Liver (tissue), 9 donors: ENCODE data around the gene LRRC36. TPM values are rescaled to one million over a fixed set of nuclear protein-coding genes. Genes with fewer than 3 reads are reported as not detected.

Experiments used
- DNase-seq: peaks from one replicate; pipeline ENCODE4 v3.0.0-alpha.2; 2017; ENCODE audit warnings: low spot score
- H3K27ac ChIP-seq, 2 donors: one replicate each; pipeline ENCODE4 v1.7.0; 2013; ENCODE audit warnings: inconsistent platforms in 2 of 2, low read length in 2 of 2, control low read depth in 1 of 2, low read depth in 1 of 2, mild to moderate bottlenecking in 1 of 2
- H3K27me3 ChIP-seq, 4 donors: one replicate each; pipeline versions ENCODE4 v1.6.1 to v1.7.0; 2013; ENCODE audit warnings: low read length in 3 of 4, inconsistent platforms in 1 of 4, mild to moderate bottlenecking in 1 of 4, moderate library complexity in 1 of 4; ENCODE audit not compliant: control insufficient read depth in 4 of 4, insufficient read depth in 4 of 4
- H3K36me3 ChIP-seq, 4 donors: one replicate each; pipeline versions ENCODE4 v1.6.1 to v1.7.0; 2013; ENCODE audit warnings: low read length in 3 of 4, mild to moderate bottlenecking in 3 of 4, low read depth in 1 of 4, moderate library complexity in 1 of 4; ENCODE audit not compliant: control insufficient read depth in 4 of 4, insufficient read depth in 3 of 4
- H3K4me1 ChIP-seq, 4 donors: one replicate each; pipeline versions ENCODE4 v1.6.1 to v1.7.0; 2013; ENCODE audit warnings: low read length in 3 of 4, mild to moderate bottlenecking in 3 of 4, moderate library complexity in 1 of 4; ENCODE audit not compliant: control insufficient read depth in 4 of 4, insufficient read depth in 4 of 4
- H3K4me3 ChIP-seq, 3 donors: one replicate each; pipeline versions ENCODE4 v1.6.1 to v1.7.0; 2013; ENCODE audit warnings: low read length in 3 of 3, control low read depth in 1 of 3, low read depth in 1 of 3, mild to moderate bottlenecking in 1 of 3
- H3K9ac ChIP-seq, 2 donors: one replicate each; pipeline ENCODE4 v1.7.0; 2013; ENCODE audit warnings: low read length in 2 of 2, mild to moderate bottlenecking in 2 of 2, moderate library complexity in 2 of 2, control low read depth in 1 of 2, low read depth in 1 of 2
- H3K9me3 ChIP-seq, 4 donors: one replicate each; pipeline versions ENCODE4 v1.6.1 to v1.7.0; 2013; ENCODE audit warnings: low read length in 3 of 4; ENCODE audit not compliant: control insufficient read depth in 4 of 4
- EGR1 ChIP-seq, 2 donors: IDR thresholded peaks; 2 replicates each; pipeline ENCODE4 v1.6.1; 2016 to 2018; ENCODE audit warnings: antibody characterized with exemption in 2 of 2, low read depth in 2 of 2
- FOXA1 ChIP-seq: IDR thresholded peaks from 2 replicates; pipeline ENCODE4 v1.6.1; 2016; ENCODE audit warnings: antibody characterized with exemption
- FOXA2 ChIP-seq: IDR thresholded peaks from 2 replicates; pipeline ENCODE4 v1.6.1; 2016; ENCODE audit warnings: antibody characterized with exemption
- GABPA ChIP-seq, 2 donors: IDR thresholded peaks in 1 of 2; conservative IDR thresholded peaks in 1 of 2; 2 replicates each; pipeline ENCODE4 v1.6.1; 2016; ENCODE audit warnings: antibody characterized with exemption in 2 of 2, mild to moderate bottlenecking in 1 of 2, moderate library complexity in 1 of 2
- HNF4A ChIP-seq, 2 donors: conservative IDR thresholded peaks; 2 replicates each; pipeline ENCODE4 v1.6.1; 2016; ENCODE audit warnings: antibody characterized with exemption in 2 of 2, mild to moderate bottlenecking in 2 of 2
- HNF4G ChIP-seq: IDR thresholded peaks from 2 replicates; pipeline ENCODE4 v1.6.1; 2016; ENCODE audit warnings: antibody characterized with exemption
- JUND ChIP-seq, 2 donors: IDR thresholded peaks; 2 replicates each; pipeline ENCODE4 v1.6.1; 2016; ENCODE audit warnings: antibody characterized with exemption in 2 of 2
- NR2F2 ChIP-seq: IDR thresholded peaks from 2 replicates; pipeline ENCODE4 v1.6.1; 2016; ENCODE audit warnings: antibody characterized with exemption
- RAD21 ChIP-seq, 2 donors: IDR thresholded peaks; 2 replicates each; pipeline ENCODE4 v1.6.1; 2016; ENCODE audit warnings: antibody characterized with exemption in 2 of 2, mild to moderate bottlenecking in 2 of 2
- RXRA ChIP-seq, 2 donors: IDR thresholded peaks; 2 replicates each; pipeline ENCODE4 v1.6.1; 2017 to 2018; ENCODE audit warnings: antibody characterized with exemption in 2 of 2, mild to moderate bottlenecking in 1 of 2
- SP1 ChIP-seq: IDR thresholded peaks from 2 replicates; pipeline ENCODE4 v1.6.1; 2018; ENCODE audit warnings: antibody characterized with exemption, mild to moderate bottlenecking
- TAF1 ChIP-seq: conservative IDR thresholded peaks from 2 replicates; pipeline ENCODE4 v1.6.1; 2016; ENCODE audit warnings: antibody characterized with exemption, mild to moderate bottlenecking
- YY1 ChIP-seq: IDR thresholded peaks from 2 replicates; pipeline ENCODE4 v1.6.1; 2016; ENCODE audit warnings: antibody characterized with exemption, mild to moderate bottlenecking
- ZBTB33 ChIP-seq: IDR thresholded peaks from 2 replicates; pipeline ENCODE4 v1.6.1; 2016; ENCODE audit warnings: antibody characterized with exemption
- WGBS: extraction: QIAGEN DNeasy Blood & Tissue Kit; methylation state at CpG from one replicate; pipeline ENCODE4 v1.1.7; 2013; 5-methylcytosine and 5-hydroxymethylcytosine counted together
- polyA plus RNA-seq, 2 donors: library from polyadenylated mRNA; stranded (reverse) in 1 of 2; unstranded in 1 of 2; fragments of 200-250 nt in 1 of 2; fragments of >200 nt in 1 of 2; fragmentation: Nextera tagmentation in 1 of 2; extraction: Ambion mirVana in 1 of 2; gene quantifications; one replicate each; pipeline versions ENCODE4 v1.2.1 to v1.2.3, GENCODE V29; 2013 to 2015
- total RNA-seq, 2 donors: library from RNA; depleted of rRNA; stranded (reverse); fragments of >200 nt; gene quantifications; one replicate each; pipeline ENCODE4 v1.2.3, GENCODE V29; 2014
- TF ChIP-seq, protein P1 (sequence below): IDR thresholded peaks from 2 replicates; pipeline ENCODE4 v1.6.1; 2016; ENCODE audit warnings: antibody characterized with exemption
- TF ChIP-seq, protein P2 (sequence below): IDR thresholded peaks from 2 replicates; pipeline ENCODE4 v1.6.1; 2016; ENCODE audit warnings: antibody characterized with exemption
- TF ChIP-seq, protein P3 (sequence below): fragments of 150-350 bp; IDR thresholded peaks from 2 replicates; pipeline ENCODE4 v1.5.1; 2017; ENCODE audit warnings: improper control_type of control experiment, low read depth, low read length; ENCODE audit not compliant: missing input control
- TF ChIP-seq, protein P4 (sequence below): IDR thresholded peaks from 2 replicates; pipeline ENCODE4 v1.6.1; 2016; ENCODE audit warnings: antibody characterized with exemption, mild to moderate bottlenecking
- donor health status: healthy.
- donor health status: healthy.
- donor health status: healthy.
- donor health status: healthy.
- donor health status: healthy.

Gene LRRC36
- total and polyA plus RNA-seq, 4 donors, result 0.08 TPM; not detected in 3

DNA sequence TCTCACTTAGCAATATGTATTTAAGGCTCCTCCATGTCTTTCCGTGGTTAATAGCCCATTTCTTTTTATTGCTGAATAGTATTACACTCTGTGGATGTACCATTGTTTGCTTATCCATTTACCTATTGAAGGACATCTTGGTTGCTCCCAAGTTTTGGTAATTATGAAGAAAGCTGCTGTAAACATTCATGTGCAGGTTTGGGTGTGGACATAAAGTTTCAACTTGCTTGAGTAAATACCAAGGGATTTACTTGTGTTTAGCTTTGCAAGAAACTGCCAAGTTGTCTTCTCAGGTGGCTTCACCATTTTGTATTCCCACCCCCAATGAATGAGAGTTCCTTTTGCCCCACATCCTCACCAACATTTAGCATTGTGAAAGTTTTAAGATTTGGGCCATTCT is 9.5 kb downstream of the LRRC36 start:
- 73% methylated on average over 1 of the region's 1 CpG for WGBS
- no peak overlapping the region for H3K9ac ChIP-seq
- no peaks in the 10 kb centered on the region for H3K27me3 ChIP-seq
- no peak for DNase-seq
- H3K9me3 ChIP-seq, result no peaks in the 10 kb centered on the region
- TF ChIP-seq GABPA (IDR thresholded peaks at IDR 0.05 in 1 of 2, conservative IDR thresholded peaks at IDR 0.05 in 1 of 2) (no peak), EGR1 (IDR thresholded peaks at IDR 0.05; ENCODE audit: low read depth in 2 of 2) (no peak), YY1 (no peak), FOXA2 (no peak), SP1 (no peak), HNF4G (no peak), JUND (IDR thresholded peaks at IDR 0.05) (no peak)
- TF ChIP-seq, protein P1, sequence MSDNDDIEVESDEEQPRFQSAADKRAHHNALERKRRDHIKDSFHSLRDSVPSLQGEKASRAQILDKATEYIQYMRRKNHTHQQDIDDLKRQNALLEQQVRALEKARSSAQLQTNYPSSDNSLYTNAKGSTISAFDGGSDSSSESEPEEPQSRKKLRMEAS, result no peak
- TF ChIP-seq, protein P2, sequence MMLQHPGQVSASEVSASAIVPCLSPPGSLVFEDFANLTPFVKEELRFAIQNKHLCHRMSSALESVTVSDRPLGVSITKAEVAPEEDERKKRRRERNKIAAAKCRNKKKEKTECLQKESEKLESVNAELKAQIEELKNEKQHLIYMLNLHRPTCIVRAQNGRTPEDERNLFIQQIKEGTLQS, result no peak
- no peak overlapping the region for H3K4me3 ChIP-seq
- no peak overlapping the region for H3K27ac ChIP-seq
- H3K4me1 ChIP-seq, result no peaks in the 10 kb centered on the region
- H3K36me3 ChIP-seq, result no peaks in the 10 kb centered on the region

- Histone ChIP-seq H3K27me3 (no peaks in the 10 kb centered on the region), H3K27ac (no peak overlapping the region), H3K9me3 (no peaks in the 10 kb centered on the region), H3K4me3 (no peak overlapping the region), H3K9ac (no peak overlapping the region), H3K4me1 (no peaks in the 10 kb centered on the region), H3K36me3 (no peaks in the 10 kb centered on the region)
- no peak for DNase-seq
- TF ChIP-seq, protein P2, result no peak
- no peak for TF ChIP-seq RXRA (IDR thresholded peaks at IDR 0.05)
- TF ChIP-seq RAD21 (IDR thresholded peaks at IDR 0.05), result no peak
- no peak for TF ChIP-seq FOXA2
- TF ChIP-seq GABPA (IDR thresholded peaks at IDR 0.05 in 1 of 2, conservative IDR thresholded peaks at IDR 0.05 in 1 of 2), result no peak
- TF ChIP-seq SP1, result no peak
- TF ChIP-seq TAF1, result no peak
- TF ChIP-seq, protein P3, sequence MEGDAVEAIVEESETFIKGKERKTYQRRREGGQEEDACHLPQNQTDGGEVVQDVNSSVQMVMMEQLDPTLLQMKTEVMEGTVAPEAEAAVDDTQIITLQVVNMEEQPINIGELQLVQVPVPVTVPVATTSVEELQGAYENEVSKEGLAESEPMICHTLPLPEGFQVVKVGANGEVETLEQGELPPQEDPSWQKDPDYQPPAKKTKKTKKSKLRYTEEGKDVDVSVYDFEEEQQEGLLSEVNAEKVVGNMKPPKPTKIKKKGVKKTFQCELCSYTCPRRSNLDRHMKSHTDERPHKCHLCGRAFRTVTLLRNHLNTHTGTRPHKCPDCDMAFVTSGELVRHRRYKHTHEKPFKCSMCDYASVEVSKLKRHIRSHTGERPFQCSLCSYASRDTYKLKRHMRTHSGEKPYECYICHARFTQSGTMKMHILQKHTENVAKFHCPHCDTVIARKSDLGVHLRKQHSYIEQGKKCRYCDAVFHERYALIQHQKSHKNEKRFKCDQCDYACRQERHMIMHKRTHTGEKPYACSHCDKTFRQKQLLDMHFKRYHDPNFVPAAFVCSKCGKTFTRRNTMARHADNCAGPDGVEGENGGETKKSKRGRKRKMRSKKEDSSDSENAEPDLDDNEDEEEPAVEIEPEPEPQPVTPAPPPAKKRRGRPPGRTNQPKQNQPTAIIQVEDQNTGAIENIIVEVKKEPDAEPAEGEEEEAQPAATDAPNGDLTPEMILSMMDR, result no peak
- TF ChIP-seq, protein P4, sequence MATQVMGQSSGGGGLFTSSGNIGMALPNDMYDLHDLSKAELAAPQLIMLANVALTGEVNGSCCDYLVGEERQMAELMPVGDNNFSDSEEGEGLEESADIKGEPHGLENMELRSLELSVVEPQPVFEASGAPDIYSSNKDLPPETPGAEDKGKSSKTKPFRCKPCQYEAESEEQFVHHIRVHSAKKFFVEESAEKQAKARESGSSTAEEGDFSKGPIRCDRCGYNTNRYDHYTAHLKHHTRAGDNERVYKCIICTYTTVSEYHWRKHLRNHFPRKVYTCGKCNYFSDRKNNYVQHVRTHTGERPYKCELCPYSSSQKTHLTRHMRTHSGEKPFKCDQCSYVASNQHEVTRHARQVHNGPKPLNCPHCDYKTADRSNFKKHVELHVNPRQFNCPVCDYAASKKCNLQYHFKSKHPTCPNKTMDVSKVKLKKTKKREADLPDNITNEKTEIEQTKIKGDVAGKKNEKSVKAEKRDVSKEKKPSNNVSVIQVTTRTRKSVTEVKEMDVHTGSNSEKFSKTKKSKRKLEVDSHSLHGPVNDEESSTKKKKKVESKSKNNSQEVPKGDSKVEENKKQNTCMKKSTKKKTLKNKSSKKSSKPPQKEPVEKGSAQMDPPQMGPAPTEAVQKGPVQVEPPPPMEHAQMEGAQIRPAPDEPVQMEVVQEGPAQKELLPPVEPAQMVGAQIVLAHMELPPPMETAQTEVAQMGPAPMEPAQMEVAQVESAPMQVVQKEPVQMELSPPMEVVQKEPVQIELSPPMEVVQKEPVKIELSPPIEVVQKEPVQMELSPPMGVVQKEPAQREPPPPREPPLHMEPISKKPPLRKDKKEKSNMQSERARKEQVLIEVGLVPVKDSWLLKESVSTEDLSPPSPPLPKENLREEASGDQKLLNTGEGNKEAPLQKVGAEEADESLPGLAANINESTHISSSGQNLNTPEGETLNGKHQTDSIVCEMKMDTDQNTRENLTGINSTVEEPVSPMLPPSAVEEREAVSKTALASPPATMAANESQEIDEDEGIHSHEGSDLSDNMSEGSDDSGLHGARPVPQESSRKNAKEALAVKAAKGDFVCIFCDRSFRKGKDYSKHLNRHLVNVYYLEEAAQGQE, result no peak
- TF ChIP-seq FOXA1, result no peak
- TF ChIP-seq EGR1 (IDR thresholded peaks at IDR 0.05; ENCODE audit: low read depth in 2 of 2), result no peak
- TF ChIP-seq HNF4A (conservative IDR thresholded peaks at IDR 0.05), result no peak
- no peak for TF ChIP-seq JUND (IDR thresholded peaks at IDR 0.05)
- no peak for TF ChIP-seq ZBTB33
- TF ChIP-seq NR2F2, result no peak
- TF ChIP-seq YY1, result no peak
- no peak for TF ChIP-seq HNF4G
- TF ChIP-seq, protein P1, result no peak
- WGBS, result 90% methylated on average over 1 of the region's 1 CpG
These were observed 10.0 kb downstream of the LRRC36 start for GRCh38 chr16:67336648-67337047.
